IPS-11a (cell line): ENCODE data around the gene ACSF3.

Experiments
- H3K4me3 ChIP-seq: one replicate; pipeline ENCODE4 v1.5.1; 2013; ENCODE audit warnings: low read depth, low read length, control low read depth

Gene ACSF3

GRCh38 chr16:89094252-89094879 is 714 bp downstream of the ACSF3 start:
- H3K4me3 ChIP-seq = peak overlapping the region; percentile 85

- no peak overlapping the region for H3K4me3 ChIP-seq
Observed at GRCh38 chr16:89094880-89095258, 1.2 kb downstream of the ACSF3 start.

- no peak overlapping the region for H3K4me3 ChIP-seq
Observed at GRCh38 chr16:89095491-89095951, 1.9 kb downstream of the ACSF3 start.

DNA sequence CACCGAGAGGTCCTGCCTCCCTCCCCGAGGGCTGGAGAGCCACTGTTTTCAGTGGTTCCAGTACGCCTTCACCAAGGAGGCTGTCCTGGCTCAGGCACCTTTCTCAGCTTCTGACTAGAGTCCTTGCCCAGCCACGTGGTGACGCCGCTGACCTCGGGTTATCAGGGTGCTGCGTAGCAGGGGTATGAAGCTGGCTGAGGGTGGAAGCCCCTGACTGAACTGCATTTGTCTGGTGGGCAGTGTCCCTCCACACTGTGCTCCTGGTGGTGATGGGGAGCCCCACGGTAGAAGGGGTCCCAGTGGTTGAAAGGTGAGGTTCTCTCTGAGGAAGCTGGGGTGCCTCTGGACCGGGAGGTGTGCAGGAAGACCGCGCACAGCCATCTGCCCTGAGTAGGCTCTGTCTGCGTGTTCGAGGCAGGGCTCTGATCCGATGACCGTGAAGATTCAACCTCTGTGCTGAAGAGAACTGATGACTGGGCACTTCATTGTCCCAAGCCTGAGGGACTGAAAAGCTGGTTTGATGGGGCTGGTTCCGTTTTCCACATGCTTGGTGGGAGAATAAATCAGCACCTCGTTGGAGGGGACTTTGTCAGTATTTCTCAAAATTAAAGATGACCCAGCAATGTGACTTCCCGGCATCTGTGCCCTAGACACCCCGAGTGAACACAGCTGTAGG is 2.5 kb downstream of the ACSF3 start:
- no peak overlapping the region for H3K4me3 ChIP-seq

DNA sequence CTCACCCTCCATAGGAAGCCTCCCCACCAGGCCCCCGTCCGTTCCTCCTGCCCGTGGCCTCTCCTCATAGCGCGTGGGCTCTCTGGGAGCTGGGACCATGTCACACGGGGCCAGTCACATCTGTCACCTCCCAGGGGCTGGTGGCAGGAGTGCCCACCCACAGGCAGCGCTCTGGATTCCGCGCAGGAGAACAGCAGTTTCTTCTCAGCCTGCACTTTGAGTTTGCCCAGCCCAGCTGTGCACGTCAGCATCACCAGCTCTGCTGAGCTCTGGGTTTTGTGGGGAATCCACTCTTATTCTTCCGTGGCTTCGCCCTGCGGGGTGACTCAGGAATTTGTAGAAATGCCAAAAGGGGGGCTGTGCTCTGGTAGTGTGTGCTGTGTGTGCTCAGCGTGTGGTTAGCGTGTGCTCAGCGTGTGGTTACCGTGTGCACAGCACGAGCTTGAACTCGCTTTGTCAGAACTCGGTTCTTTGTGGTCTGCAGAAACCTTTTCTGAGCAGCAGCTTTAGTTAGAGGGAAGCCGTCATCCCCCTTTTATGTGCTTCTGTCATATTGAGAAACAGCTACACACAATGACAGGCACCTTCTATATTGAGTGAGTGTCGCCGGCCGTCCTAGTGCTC is 3.2 kb downstream of the ACSF3 start:
- H3K4me3 ChIP-seq = no peak overlapping the region

DNA sequence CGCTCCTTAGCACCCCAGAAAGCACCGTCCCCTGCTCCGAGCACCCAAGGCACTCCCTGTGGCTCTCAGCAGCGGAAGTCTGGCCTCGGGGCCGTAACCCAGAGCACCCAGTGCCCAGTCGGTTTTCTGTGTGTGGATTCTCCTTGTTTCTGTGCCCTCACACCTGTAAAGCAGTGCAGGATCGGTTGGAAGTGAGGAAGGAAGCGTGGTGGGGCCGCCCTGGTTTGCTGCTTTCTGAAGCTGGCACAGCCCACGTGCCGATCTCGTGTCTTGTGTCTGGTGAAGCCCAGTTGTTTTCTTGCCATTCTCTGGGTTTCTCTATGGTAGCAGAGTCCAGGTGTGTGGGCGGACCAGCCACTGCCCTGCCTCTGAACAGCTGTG is 3.7 kb downstream of the ACSF3 start:
- no peak overlapping the region for H3K4me3 ChIP-seq

DNA sequence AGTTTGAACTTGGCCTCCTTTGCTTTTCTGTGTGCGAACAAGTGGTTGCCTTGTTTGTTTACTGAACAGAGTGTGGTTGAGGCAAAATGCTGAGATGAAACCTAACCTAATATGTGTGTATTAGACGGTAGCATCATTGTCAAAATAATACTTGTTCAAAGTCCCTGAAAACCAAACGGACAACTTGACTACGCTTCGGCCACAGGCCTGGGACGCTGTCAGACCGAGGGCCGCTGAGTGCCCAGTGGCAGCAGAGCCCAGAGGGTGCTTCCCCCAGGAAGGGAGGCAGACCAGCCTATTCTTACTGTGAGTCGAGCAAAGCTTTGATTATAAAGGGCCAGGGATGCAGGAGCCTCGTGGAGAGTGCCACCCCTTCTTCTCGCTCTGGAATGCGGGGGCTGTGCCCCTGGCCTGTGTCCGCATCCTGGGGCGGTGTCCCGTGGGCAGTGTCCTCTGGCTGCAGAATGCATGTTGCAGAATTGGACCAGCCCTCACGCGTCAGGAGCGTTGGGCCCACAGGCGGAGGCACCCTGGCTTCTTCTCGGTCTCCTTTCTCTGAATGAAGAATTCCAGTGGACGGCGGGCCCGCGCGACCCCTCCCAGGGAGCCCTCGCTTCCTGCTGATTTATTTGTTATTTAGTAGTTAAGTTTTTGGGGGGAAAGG is 5.2 kb downstream of the ACSF3 start:
- H3K4me3 ChIP-seq = no peak overlapping the region

GRCh38 chr16:89099905-89100304 is 6.3 kb downstream of the ACSF3 start:
- no peak overlapping the region for H3K4me3 ChIP-seq

DNA sequence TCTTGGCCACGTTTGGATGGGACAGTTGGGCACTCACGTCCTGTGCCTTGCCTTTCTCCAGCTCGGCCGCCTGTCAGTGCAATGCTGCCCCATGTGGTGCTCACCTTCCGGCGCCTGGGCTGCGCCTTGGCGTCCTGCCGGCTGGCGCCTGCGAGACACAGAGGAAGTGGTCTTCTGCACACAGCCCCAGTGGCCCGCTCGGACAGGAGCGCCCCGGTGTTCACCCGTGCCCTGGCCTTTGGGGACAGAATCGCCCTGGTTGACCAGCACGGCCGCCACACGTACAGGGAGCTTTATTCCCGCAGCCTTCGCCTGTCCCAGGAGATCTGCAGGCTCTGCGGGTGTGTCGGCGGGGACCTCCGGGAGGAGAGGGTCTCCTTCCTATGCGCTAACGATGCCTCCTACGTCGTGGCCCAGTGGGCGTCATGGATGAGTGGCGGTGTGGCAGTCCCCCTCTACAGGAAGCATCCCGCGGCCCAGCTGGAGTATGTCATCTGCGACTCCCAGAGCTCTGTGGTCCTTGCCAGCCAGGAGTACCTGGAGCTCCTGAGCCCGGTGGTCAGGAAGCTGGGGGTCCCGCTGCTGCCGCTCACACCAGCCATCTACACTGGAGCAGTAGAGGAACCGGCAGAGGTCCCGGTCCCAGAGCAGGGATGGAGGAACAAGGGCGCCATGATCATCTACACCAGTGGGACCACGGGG is 7.1 kb downstream of the ACSF3 start:
- no peak overlapping the region for H3K4me3 ChIP-seq

DNA sequence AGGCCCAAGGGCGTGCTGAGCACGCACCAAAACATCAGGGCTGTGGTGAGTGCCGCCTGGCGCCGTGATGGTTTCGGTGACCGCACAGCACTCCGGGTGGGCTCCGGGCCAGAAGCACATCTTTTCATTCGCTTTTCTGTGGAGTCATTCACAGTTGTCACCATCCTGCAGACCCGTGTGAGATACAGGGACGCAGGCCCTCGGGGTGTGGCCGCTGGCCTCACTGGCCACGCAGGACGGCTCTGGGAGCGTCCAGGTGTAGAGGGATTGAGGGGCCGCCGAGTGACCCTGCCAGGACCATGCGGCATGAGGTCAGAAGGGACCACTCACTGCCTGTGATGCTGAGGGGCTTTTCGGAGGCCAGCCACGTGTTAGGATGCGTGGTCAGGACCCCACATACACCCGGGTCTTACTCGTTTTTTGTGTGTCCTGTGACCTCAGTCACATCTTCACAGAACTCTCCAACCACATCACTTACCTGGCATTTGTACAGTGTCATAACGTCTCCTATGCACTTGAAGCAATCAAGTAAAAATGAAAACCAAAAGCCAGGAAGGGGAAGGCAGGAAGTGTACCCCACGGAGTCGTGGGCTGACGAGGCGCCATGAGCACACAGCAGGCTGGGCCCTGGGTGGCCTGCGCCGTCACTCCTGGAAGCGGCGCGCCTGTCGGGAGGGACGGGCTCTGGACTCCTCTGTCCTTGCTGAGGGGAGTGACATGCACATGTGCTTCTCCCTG is 7.8 kb downstream of the ACSF3 start:
- H3K4me3 ChIP-seq = no peak overlapping the region

DNA sequence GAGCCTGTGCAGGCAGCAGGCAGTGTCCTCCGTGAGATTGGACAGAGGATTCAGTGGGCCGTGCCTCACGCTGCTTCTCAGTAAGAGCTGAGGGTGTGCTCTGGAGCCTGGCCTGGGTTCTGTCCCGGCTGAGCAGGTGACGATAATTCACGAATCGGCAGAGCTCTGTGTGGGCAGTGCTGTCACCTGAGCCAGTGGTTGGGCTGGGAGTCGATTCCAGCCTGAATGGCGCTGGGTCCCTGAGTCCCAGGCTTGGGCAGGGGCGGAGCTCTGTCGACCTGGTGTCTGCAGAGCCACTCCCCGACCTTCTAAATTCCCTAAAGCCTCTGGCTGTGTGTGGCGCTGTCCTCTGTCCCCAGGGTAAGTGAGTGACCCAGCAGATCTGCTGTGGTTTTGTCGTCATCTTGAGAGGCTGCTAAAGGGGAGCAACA is 8.4 kb downstream of the ACSF3 start:
- H3K4me3 ChIP-seq = no peak overlapping the region

- H3K4me3 ChIP-seq = no peak overlapping the region
Observed at GRCh38 chr16:89102481-89103073, 8.9 kb downstream of the ACSF3 start.

DNA sequence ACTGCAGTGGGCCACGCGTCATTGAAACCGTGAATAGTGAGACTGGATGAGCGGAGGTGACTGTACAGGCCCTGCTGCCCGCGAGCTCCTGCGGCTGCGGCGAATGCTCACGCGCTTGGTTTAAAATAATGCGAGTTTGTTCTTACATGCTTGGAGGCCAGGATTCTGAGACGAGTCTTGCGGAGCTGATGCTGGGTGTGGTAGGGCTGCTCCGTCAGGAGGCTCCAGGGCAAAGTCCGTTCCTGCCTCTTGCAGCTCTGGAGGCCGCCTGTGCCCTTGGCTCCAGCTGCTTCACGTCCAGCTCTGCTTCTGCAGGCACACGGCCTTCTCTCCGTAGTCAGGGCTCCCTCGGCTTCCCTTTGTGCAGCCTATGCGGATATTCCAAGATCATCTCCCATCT is 9.5 kb downstream of the ACSF3 start:
- H3K4me3 ChIP-seq = no peak overlapping the region

DNA sequence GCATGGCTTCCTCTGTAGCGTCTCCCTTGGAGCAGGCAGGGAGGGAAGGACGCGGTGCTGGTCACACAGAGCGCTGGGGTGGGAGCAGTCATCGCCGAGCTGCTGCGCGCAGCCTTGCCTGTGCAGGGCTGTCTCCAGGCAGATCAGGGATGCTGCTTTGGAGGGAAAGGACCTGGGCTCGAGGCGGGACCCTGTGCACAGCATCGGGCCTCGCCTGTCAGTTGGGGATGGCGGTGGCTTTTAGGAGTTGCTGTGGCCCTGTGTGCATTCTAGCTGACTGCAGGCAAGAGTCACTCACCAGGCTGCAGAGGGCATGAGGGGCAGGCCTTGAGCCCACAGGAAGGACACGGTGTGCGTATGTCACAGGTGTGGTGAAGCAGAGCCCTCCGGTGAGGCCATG is 10.1 kb downstream of the ACSF3 start:
- no peak overlapping the region for H3K4me3 ChIP-seq

DNA sequence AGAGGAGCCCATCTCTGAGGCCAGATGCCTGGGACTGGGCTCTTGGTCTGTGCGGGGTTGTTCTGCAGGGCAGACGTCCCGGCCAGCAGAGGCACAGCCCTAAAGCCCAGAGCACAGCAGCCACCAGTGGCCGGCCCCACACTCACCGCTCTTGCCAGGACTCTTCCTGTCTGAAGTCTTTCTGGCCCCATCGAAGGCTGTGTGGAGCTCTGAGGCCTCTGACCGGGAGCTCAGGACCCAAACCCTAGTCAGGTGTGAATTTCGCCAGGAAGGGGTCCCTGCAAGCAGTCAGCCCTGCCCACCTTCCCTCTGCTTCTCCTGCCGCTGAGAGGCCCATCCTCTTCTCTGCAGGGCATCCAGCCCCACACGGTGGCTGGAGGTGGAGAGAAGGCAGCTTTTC is 10.7 kb downstream of the ACSF3 start:
- no peak overlapping the region for H3K4me3 ChIP-seq

DNA sequence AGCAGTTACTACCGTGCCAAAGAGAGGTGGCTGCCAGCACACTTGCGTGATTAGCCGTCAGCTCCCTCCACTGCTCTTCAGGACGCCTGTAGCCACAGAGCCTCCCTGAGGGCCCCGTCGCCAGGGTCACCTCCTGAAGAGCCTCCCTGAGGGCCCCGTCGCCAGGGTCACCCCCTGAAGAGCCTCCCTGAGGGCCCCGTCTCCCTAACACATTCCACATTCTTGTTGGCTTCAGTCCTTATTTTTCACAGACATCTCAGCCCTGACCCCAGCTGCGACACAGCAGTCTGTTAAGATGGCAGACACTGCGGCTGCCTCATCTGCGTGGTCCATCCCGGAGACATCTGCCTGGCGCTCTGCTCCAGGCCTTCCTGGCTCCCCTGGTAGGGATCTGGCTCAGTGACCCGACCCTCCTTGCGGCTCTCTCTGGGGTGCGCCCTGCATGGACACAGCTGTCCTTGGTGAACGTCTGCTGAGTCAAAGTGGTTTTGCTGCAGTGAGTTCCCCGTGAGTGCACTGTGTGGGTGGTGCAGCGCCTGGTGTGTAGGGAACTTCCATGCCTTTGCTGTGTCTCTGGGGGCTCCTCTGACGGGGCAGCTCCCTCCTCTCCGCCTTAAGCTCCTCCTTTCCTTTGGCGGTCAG is 11.4 kb downstream of the ACSF3 start:
- H3K4me3 ChIP-seq = no peak overlapping the region

- no peak overlapping the region for H3K4me3 ChIP-seq
Observed at GRCh38 chr16:89105599-89106151, 12.0 kb downstream of the ACSF3 start.

- H3K4me3 ChIP-seq = no peak overlapping the region
Observed at GRCh38 chr16:89106533-89107202, 13.0 kb downstream of the ACSF3 start.

GRCh38 chr16:89107203-89107582 is 13.5 kb downstream of the ACSF3 start:
- H3K4me3 ChIP-seq = no peak overlapping the region
